ENCODE results near the gene ATP6V1G2.

DNA sequence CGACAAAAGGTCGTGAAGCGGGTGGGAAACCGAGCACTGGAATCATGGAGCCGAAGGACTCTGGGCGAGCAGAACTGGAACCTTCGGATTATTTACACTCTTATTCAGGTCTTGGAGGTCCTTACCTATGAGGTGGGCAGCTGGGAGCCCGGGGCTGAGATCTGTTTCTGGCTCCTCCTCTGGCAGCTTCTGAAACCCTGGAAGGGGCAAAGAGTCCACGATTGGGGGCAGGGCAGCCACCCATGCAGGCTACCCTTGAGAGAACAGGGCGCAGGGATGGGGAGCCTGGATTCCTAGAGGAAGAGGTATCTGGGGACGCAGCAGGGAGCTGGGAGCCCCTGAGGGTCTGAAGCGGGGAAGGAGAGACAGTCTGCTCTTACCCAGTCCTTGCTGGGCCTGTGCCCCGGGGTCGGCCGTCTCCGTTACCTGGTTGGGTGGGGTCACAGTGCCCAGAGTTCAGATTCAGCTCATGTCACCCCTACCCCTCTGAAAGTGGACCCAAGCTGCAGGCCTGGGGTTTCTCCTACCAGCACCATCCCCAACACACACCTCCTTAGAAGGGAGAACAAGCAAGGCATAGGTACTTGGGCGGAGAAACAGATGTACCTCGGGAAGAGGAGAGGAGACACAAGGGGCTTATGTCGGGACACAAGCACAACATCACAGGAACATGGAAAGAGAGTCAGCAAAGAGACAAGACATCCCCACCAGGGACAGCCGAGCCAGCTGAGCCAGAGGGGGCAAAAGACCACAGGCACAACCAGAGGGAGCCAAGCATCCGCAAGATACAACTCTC, 35.2 kb upstream of the ATP6V1G2 start:
- TF ChIP-seq, protein P1, sequence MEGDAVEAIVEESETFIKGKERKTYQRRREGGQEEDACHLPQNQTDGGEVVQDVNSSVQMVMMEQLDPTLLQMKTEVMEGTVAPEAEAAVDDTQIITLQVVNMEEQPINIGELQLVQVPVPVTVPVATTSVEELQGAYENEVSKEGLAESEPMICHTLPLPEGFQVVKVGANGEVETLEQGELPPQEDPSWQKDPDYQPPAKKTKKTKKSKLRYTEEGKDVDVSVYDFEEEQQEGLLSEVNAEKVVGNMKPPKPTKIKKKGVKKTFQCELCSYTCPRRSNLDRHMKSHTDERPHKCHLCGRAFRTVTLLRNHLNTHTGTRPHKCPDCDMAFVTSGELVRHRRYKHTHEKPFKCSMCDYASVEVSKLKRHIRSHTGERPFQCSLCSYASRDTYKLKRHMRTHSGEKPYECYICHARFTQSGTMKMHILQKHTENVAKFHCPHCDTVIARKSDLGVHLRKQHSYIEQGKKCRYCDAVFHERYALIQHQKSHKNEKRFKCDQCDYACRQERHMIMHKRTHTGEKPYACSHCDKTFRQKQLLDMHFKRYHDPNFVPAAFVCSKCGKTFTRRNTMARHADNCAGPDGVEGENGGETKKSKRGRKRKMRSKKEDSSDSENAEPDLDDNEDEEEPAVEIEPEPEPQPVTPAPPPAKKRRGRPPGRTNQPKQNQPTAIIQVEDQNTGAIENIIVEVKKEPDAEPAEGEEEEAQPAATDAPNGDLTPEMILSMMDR (IDR thresholded peaks at IDR 0.05), result no peak
- no peak for TF ChIP-seq POLR2A (IDR thresholded peaks at IDR 0.05)
